Measurements from ENCODE around the gene EPPIN. TPM values are rescaled to one million over a fixed set of nuclear protein-coding genes. Genes with fewer than 3 reads are reported as not detected.

EPPIN gene
- not detected in 2 replicates for total RNA-seq

DNA sequence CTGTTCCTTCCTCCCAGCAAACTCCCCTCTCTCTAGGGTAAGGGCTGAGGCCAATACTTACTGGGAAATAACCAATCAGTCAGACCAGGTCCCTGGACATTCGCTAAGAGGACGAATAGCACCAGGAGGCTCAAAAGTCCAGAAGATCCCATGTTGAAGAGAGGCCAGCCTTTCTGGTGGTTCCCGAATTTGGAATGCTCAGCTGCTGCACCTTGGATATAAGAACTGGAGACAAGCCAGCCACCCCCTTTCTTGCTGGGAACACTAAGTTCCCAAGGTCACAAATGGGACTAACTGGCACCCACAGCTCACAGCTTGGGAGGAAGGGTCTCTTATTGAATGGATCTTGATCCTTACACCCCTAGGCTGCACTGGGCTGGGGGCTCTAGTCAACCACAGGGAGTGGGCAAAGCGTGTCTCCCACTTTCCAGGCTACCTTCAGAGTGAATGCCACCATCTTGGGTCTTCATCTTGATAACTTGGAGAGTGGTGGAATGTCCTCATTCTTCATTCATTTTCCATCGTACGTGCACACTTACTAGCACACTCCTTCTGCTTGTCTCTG lies at the start of gene EPPIN:
TSS of gene EPPIN (minus strand) at position 196 of the 565 bp plus-strand sequence. CDS start at position 152, 44 bp downstream.
- DNase-seq (ENCODE audit: insufficient read length, low spot score, missing footprints) = no peak
- Histone ChIP-seq H3K9me3 (ENCODE audit: low read depth, low read length) (no peaks in the 10 kb centered on the region), H3K27ac (ENCODE audit: low read depth, low read length) (no peak within 1 kb of the TSS), H3K4me1 (ENCODE audit: insufficient read depth, low read length) (no peaks in the 10 kb centered on the region), H3K4me3 (ENCODE audit: insufficient read depth, low read length) (no peak within 1 kb of the TSS), H3K36me3 (ENCODE audit: insufficient read depth, low read length) (no peaks in the 10 kb centered on the region), H3K27me3 (ENCODE audit: insufficient read depth, low read length) (peaks cover 19% of the 10 kb centered on the region), H3K4me2 (ENCODE audit: insufficient read depth, low read length) (no peak within 1 kb of the TSS), H2AFZ (ENCODE audit: low read length) (no peak within 1 kb of the TSS), H4K20me1 (ENCODE audit: insufficient read depth, low read length) (no peaks in the 10 kb centered on the region), H3K79me2 (ENCODE audit: insufficient read depth, low read length) (no peaks in the 10 kb centered on the region)
- no peak for TF ChIP-seq CTCF (IDR thresholded peaks at IDR 0.05; ENCODE audit: extremely low read depth, low read depth, low read length)

DNA sequence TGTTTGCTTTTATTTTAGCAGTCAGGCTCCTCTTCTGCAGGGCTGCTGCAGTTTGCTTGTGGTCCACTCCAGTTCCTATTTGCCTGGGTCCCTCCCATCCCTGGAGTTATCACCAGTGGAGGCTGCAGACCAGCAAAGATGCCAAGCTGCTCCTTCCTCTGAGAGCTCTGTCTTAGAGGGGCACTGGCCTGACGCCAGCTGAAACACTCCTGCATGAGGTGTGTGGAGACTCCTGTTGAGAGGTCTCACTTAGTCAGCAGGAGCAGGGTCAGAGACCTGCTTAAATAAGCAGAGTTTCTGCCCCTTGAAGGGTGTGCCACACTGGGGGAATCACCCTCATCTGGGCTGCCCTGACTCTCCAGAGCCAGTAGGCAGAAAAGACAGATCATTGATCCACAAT lies 48.0 kb upstream of the EPPIN start:
- no peaks in the 10 kb centered on the region for H3K36me3 ChIP-seq (ENCODE audit: insufficient read depth, low read length)
- no peak overlapping the region for H3K4me2 ChIP-seq (ENCODE audit: insufficient read depth, low read length)
- peak; percentile 15 for DNase-seq (ENCODE audit: insufficient read length, low spot score, missing footprints)
- H3K4me1 ChIP-seq (ENCODE audit: insufficient read depth, low read length) = no peaks in the 10 kb centered on the region
- no peaks in the 10 kb centered on the region for H3K79me2 ChIP-seq (ENCODE audit: insufficient read depth, low read length)
- no peak overlapping the region for H3K27ac ChIP-seq (ENCODE audit: low read depth, low read length)
- no peaks in the 10 kb centered on the region for H4K20me1 ChIP-seq (ENCODE audit: insufficient read depth, low read length)
- TF ChIP-seq CTCF (IDR thresholded peaks at IDR 0.05; ENCODE audit: extremely low read depth, low read depth, low read length) = no peak
- no peak overlapping the region for H3K4me3 ChIP-seq (ENCODE audit: insufficient read depth, low read length)
- peaks cover 20% of the 10 kb centered on the region for H3K27me3 ChIP-seq (ENCODE audit: insufficient read depth, low read length)
- H2AFZ ChIP-seq (ENCODE audit: low read length) = no peak overlapping the region
- H3K9me3 ChIP-seq (ENCODE audit: low read depth, low read length) = no peaks in the 10 kb centered on the region

DNA sequence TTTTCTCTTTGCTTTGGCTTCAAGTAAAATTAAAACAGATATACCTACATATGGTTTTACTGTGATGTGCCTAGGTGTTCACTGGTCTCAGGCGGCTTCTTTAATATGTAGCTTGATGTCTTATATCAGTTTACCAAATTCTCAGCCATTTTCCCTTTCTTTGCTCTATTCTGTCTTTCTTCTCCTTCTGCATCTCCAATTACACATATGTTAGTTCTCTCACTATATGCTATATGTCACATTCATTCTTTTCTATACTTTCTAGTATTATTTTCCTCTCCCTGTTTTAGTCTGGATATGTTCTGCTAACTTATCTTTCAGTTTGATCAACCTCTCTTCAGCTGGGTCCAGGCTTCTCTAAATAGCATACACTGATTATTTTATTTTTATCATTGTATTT lies 46.3 kb upstream of the EPPIN start:
- Histone ChIP-seq H3K27ac (ENCODE audit: low read depth, low read length) (no peak overlapping the region), H3K9me3 (ENCODE audit: low read depth, low read length) (no peaks in the 10 kb centered on the region)
- no peak for DNase-seq (ENCODE audit: insufficient read length, low spot score, missing footprints)

More for the DNA sequence above, 46.3 kb upstream of the EPPIN start:
- TF ChIP-seq CTCF (IDR thresholded peaks at IDR 0.05; ENCODE audit: extremely low read depth, low read depth, low read length) = no peak
- H3K4me3 ChIP-seq (ENCODE audit: insufficient read depth, low read length) = no peak overlapping the region
- no peak overlapping the region for H3K4me2 ChIP-seq (ENCODE audit: insufficient read depth, low read length)
- no peaks in the 10 kb centered on the region for H3K79me2 ChIP-seq (ENCODE audit: insufficient read depth, low read length)
- no peaks in the 10 kb centered on the region for H4K20me1 ChIP-seq (ENCODE audit: insufficient read depth, low read length)
- H2AFZ ChIP-seq (ENCODE audit: low read length) = no peak overlapping the region
- H3K36me3 ChIP-seq (ENCODE audit: insufficient read depth, low read length) = no peaks in the 10 kb centered on the region
- peaks cover 13% of the 10 kb centered on the region for H3K27me3 ChIP-seq (ENCODE audit: insufficient read depth, low read length)
- no peaks in the 10 kb centered on the region for H3K4me1 ChIP-seq (ENCODE audit: insufficient read depth, low read length)
